ENCODE data around the gene ANKRD50. TPM values are rescaled to one million over a fixed set of nuclear protein-coding genes. Genes with fewer than 3 reads are reported as not detected.

The ANKRD50 gene, protein sequence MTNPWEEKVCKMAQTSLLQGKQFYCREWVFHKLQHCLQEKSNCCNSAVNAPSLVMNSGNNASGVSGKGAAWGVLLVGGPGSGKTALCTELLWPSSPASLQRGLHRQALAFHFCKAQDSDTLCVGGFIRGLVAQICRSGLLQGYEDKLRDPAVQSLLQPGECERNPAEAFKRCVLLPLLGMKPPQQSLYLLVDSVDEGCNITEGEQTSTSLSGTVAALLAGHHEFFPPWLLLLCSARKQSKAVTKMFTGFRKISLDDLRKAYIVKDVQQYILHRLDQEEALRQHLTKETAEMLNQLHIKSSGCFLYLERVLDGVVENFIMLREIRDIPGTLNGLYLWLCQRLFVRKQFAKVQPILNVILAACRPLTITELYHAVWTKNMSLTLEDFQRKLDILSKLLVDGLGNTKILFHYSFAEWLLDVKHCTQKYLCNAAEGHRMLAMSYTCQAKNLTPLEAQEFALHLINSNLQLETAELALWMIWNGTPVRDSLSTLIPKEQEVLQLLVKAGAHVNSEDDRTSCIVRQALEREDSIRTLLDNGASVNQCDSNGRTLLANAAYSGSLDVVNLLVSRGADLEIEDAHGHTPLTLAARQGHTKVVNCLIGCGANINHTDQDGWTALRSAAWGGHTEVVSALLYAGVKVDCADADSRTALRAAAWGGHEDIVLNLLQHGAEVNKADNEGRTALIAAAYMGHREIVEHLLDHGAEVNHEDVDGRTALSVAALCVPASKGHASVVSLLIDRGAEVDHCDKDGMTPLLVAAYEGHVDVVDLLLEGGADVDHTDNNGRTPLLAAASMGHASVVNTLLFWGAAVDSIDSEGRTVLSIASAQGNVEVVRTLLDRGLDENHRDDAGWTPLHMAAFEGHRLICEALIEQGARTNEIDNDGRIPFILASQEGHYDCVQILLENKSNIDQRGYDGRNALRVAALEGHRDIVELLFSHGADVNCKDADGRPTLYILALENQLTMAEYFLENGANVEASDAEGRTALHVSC (N-terminal part only)
- 58.9 TPM for total RNA-seq (ENCODE audit: unreplicated experiment)
- long read RNA-seq: 0 reads

- peak within 1 kb of the TSS; percentile 95 for H3K4me3 Mint-ChIP-seq (ENCODE audit: unreplicated experiment)
- H3K27me3 Mint-ChIP-seq (ENCODE audit: unreplicated experiment): peaks cover 4% of the 10 kb centered on the region
- peaks cover 21% of the 10 kb centered on the region for H3K4me1 Mint-ChIP-seq (ENCODE audit: low read depth, unreplicated experiment)
- TF ChIP-seq, protein P1, sequence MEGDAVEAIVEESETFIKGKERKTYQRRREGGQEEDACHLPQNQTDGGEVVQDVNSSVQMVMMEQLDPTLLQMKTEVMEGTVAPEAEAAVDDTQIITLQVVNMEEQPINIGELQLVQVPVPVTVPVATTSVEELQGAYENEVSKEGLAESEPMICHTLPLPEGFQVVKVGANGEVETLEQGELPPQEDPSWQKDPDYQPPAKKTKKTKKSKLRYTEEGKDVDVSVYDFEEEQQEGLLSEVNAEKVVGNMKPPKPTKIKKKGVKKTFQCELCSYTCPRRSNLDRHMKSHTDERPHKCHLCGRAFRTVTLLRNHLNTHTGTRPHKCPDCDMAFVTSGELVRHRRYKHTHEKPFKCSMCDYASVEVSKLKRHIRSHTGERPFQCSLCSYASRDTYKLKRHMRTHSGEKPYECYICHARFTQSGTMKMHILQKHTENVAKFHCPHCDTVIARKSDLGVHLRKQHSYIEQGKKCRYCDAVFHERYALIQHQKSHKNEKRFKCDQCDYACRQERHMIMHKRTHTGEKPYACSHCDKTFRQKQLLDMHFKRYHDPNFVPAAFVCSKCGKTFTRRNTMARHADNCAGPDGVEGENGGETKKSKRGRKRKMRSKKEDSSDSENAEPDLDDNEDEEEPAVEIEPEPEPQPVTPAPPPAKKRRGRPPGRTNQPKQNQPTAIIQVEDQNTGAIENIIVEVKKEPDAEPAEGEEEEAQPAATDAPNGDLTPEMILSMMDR (IDR thresholded peaks at IDR 0.05; ENCODE audit: partially characterized antibody, unreplicated experiment): no peak
- peak; percentile 95 for DNase-seq
- H3K9me3 Mint-ChIP-seq (ENCODE audit: unreplicated experiment): peaks cover 7% of the 10 kb centered on the region
- H3K36me3 Mint-ChIP-seq (ENCODE audit: unreplicated experiment): no peaks in the 10 kb centered on the region
- H3K27ac Mint-ChIP-seq (ENCODE audit: unreplicated experiment): peak within 1 kb of the TSS; percentile 100
Measured at GRCh38 chr4:124712372-124713184, at the start of gene ANKRD50. Gene ANKRD50, minus strand, starts transcription at chr4:124712732. Its CDS starts 2,221 bp downstream, at chr4:124710511.

DNA sequence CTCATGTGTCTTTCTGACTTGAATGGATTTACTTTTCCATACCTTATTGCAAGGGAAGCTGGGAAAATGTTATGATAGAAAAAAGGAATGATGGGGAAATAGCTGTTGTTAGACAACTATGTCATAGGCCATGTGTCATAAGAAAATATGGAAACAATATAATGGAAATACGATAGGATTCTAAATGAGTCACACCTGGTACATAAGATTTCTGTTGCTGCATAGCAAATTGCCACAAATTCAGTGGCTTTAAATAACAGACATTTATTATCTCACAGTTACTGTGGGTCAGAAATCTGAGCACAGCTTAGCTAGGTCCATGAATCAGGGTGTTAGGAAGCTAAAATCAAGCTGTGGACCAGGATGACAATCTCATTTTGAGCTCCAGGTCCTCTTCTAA lies 44.6 kb upstream of the ANKRD50 start:
- no peaks in the 10 kb centered on the region for H3K9me3 Mint-ChIP-seq (ENCODE audit: unreplicated experiment)
- TF ChIP-seq, protein P1 (IDR thresholded peaks at IDR 0.05; ENCODE audit: partially characterized antibody, unreplicated experiment): no peak
- H3K27ac Mint-ChIP-seq (ENCODE audit: unreplicated experiment): no peak overlapping the region
- no peaks in the 10 kb centered on the region for H3K36me3 Mint-ChIP-seq (ENCODE audit: unreplicated experiment)
- DNase-seq: no peak
- no peak overlapping the region for H3K4me3 Mint-ChIP-seq (ENCODE audit: unreplicated experiment)
- no peaks in the 10 kb centered on the region for H3K27me3 Mint-ChIP-seq (ENCODE audit: unreplicated experiment)
- no peaks in the 10 kb centered on the region for H3K4me1 Mint-ChIP-seq (ENCODE audit: low read depth, unreplicated experiment)

GRCh38 chr4:124754681-124755080 lies 42.1 kb upstream of the ANKRD50 start:
- no peaks in the 10 kb centered on the region for H3K9me3 Mint-ChIP-seq (ENCODE audit: unreplicated experiment)
- H3K4me1 Mint-ChIP-seq (ENCODE audit: low read depth, unreplicated experiment): no peaks in the 10 kb centered on the region
- DNase-seq: no peak
- TF ChIP-seq, protein P1 (IDR thresholded peaks at IDR 0.05; ENCODE audit: partially characterized antibody, unreplicated experiment): no peak
- no peaks in the 10 kb centered on the region for H3K36me3 Mint-ChIP-seq (ENCODE audit: unreplicated experiment)
- no peaks in the 10 kb centered on the region for H3K27me3 Mint-ChIP-seq (ENCODE audit: unreplicated experiment)
- H3K27ac Mint-ChIP-seq (ENCODE audit: unreplicated experiment): no peak overlapping the region
- no peak overlapping the region for H3K4me3 Mint-ChIP-seq (ENCODE audit: unreplicated experiment)

GRCh38 chr4:124753941-124754581 lies 41.5 kb upstream of the ANKRD50 start:
- DNase-seq: no peak
- no peaks in the 10 kb centered on the region for H3K27me3 Mint-ChIP-seq (ENCODE audit: unreplicated experiment)
- no peaks in the 10 kb centered on the region for H3K4me1 Mint-ChIP-seq (ENCODE audit: low read depth, unreplicated experiment)
- H3K36me3 Mint-ChIP-seq (ENCODE audit: unreplicated experiment): no peaks in the 10 kb centered on the region
- no peak overlapping the region for H3K4me3 Mint-ChIP-seq (ENCODE audit: unreplicated experiment)
- no peaks in the 10 kb centered on the region for H3K9me3 Mint-ChIP-seq (ENCODE audit: unreplicated experiment)
- no peak overlapping the region for H3K27ac Mint-ChIP-seq (ENCODE audit: unreplicated experiment)
- TF ChIP-seq, protein P1 (IDR thresholded peaks at IDR 0.05; ENCODE audit: partially characterized antibody, unreplicated experiment): no peak
